Suppressor macrophage treated with lipopolysaccharide for 4 hours (primary cell): ENCODE data around the gene GGCT.

Experiments used
- DNase-seq: peaks from one replicate; pipeline ENCODE4 v3.0.0-alpha.2; 2020

Gene GGCT

GRCh38 chr7:30459591-30460245 lies 44.9 kb downstream of the GGCT start:
- peak; percentile 77 for DNase-seq

- no peak for DNase-seq
These were observed 46.3 kb downstream of the GGCT start for GRCh38 chr7:30458311-30458710.

- DNase-seq, result no peak
These were observed 50.7 kb downstream of the GGCT start for GRCh38 chr7:30453921-30454320.

GRCh38 chr7:30453016-30453415 lies 51.6 kb downstream of the GGCT start:
- DNase-seq, result no peak

- no peak for DNase-seq
These were observed 52.2 kb downstream of the GGCT start for GRCh38 chr7:30452280-30452930.

GRCh38 chr7:30451539-30452279 lies 52.9 kb downstream of the GGCT start:
- DNase-seq, result no peak

- no peak for DNase-seq
These were observed 53.6 kb downstream of the GGCT start for GRCh38 chr7:30450983-30451497.

GRCh38 chr7:30450240-30450982 lies 54.2 kb downstream of the GGCT start:
- DNase-seq, result no peak

- no peak for DNase-seq
These were observed 56.0 kb downstream of the GGCT start for GRCh38 chr7:30448461-30449189.

GRCh38 chr7:30447466-30447865 lies 57.2 kb downstream of the GGCT start:
- no peak for DNase-seq
